ENCODE results near the gene KCNT1. TPM values are rescaled to one million over a fixed set of nuclear protein-coding genes. Genes with fewer than 3 reads are reported as not detected.

KCNT1 gene
- total RNA-seq, 1 experiment from 2014 or later = 0.17 TPM

- no peaks in the 10 kb centered on the region for H3K36me3 ChIP-seq (ENCODE audit: control insufficient read depth in 1 of 2, insufficient read depth in 2 of 2, low read length in 2 of 2)
- RAD21 ChIA-PET (ENCODE audit: low non-redundant PET in 1 of 2, low total read pairs in 2 of 2, uncharacterized antibody in 2 of 2, unreplicated experiment in 2 of 2) = no interaction called here
- no peak overlapping the region for H3K27ac ChIP-seq (ENCODE audit: low read depth, low read length)
- POLR2A ChIA-PET = no interaction called here
- CTCF ChIA-PET = no interaction called here
- no peaks in the 10 kb centered on the region for H3K9me3 ChIP-seq (ENCODE audit: control insufficient read depth in 1 of 2, insufficient read depth in 1 of 2, low read depth in 1 of 2, low read length in 2 of 2)
- H3K79me2 ChIP-seq (ENCODE audit: insufficient read depth, low read length) = no peaks in the 10 kb centered on the region
- no peak overlapping the region for H3K9ac ChIP-seq (ENCODE audit: low read length)
- ATAC-seq = no peak
- no peaks in the 10 kb centered on the region for H3K4me1 ChIP-seq (ENCODE audit: control insufficient read depth in 1 of 2, insufficient read depth in 2 of 2, low read length in 2 of 2)
- H4K20me1 ChIP-seq (ENCODE audit: insufficient read depth) = no peaks in the 10 kb centered on the region
- no peak overlapping the region for H3K4me3 ChIP-seq (replicated peaks in 1 of 2; ENCODE audit: low read depth in 1 of 2, low read length in 2 of 2)
- H3K4me2 ChIP-seq (ENCODE audit: low read length) = no peak overlapping the region
- intact Hi-C loops (cut with micrococcal nuclease) = no loop called here
- no peak for TF ChIP-seq ATF3 (IDR thresholded peaks at IDR 0.05)
- TF ChIP-seq SRF (IDR thresholded peaks at IDR 0.05; ENCODE audit: low read depth) = no peak
- no peak for TF ChIP-seq ZNF274 (IDR thresholded peaks at IDR 0.05; ENCODE audit: low read depth, low read length)
- TF ChIP-seq, protein P1, sequence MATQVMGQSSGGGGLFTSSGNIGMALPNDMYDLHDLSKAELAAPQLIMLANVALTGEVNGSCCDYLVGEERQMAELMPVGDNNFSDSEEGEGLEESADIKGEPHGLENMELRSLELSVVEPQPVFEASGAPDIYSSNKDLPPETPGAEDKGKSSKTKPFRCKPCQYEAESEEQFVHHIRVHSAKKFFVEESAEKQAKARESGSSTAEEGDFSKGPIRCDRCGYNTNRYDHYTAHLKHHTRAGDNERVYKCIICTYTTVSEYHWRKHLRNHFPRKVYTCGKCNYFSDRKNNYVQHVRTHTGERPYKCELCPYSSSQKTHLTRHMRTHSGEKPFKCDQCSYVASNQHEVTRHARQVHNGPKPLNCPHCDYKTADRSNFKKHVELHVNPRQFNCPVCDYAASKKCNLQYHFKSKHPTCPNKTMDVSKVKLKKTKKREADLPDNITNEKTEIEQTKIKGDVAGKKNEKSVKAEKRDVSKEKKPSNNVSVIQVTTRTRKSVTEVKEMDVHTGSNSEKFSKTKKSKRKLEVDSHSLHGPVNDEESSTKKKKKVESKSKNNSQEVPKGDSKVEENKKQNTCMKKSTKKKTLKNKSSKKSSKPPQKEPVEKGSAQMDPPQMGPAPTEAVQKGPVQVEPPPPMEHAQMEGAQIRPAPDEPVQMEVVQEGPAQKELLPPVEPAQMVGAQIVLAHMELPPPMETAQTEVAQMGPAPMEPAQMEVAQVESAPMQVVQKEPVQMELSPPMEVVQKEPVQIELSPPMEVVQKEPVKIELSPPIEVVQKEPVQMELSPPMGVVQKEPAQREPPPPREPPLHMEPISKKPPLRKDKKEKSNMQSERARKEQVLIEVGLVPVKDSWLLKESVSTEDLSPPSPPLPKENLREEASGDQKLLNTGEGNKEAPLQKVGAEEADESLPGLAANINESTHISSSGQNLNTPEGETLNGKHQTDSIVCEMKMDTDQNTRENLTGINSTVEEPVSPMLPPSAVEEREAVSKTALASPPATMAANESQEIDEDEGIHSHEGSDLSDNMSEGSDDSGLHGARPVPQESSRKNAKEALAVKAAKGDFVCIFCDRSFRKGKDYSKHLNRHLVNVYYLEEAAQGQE (IDR thresholded peaks at IDR 0.05; ENCODE audit: low read depth) = no peak
- no peak for TF ChIP-seq ZBTB33 (IDR thresholded peaks at IDR 0.05; ENCODE audit: extremely low read depth, insufficient replicate concordance, low read length)
- no peak for DNase-seq (ENCODE audit: low read depth, low spot score)
- H3K27me3 ChIP-seq (ENCODE audit: insufficient read depth, low read length) = peaks cover 6% of the 10 kb centered on the region; the same call in 1 of the 2 replicates
- no peaks in the 10 kb centered on the region for H3K9me2 ChIP-seq (ENCODE audit: insufficient read depth)
- BruUV-seq (replicated peaks) = no TSS peak
- no peak overlapping the region for H2AFZ ChIP-seq (ENCODE audit: low read depth, low read length, poor library complexity, severe bottlenecking)
These were observed 36.2 kb upstream of the KCNT1 start for GRCh38 chr9:135665795-135666189.

Data from HCT116 (cell line).